BE2C (cell line): ENCODE results near the gene PPARA.
A peak's percentile ranks its signal among the peaks of the same experiment; 100 is the strongest.

ENCODE experiments used
- DNase-seq: peaks from one replicate; pipeline ENCODE4 v3.0.0-alpha.2; 2020
- H3K27me3 ChIP-seq: fragments of 250-450 bp; sonication (Bioruptor Pico); 2 replicates; pipeline ENCODE4 v1.5.1; 2020; ENCODE audit warnings: mild to moderate bottlenecking
- H3K36me3 ChIP-seq: fragments of 250-450 bp; sonication (Bioruptor Pico); 2 replicates; pipeline ENCODE4 v1.5.1; 2020; ENCODE audit warnings: mild to moderate bottlenecking
- H3K4me1 ChIP-seq: fragments of 250-450 bp; sonication (Bioruptor Pico); 2 replicates; pipeline ENCODE4 v1.5.1; 2020
- H3K4me3 ChIP-seq: 2 replicates; pipeline ENCODE4 v1.5.1; 2011; ENCODE audit warnings: low read depth, low read length
- H3K9me3 ChIP-seq: fragments of 250-450 bp; sonication (Bioruptor Pico); 2 replicates; pipeline ENCODE4 v1.5.1; 2020
- TF ChIP-seq, protein P1 (sequence below): IDR thresholded peaks from 2 replicates; pipeline ENCODE4 v1.5.1; 2012; ENCODE audit warnings: mild to moderate bottlenecking, low read depth, low read length

The PPARA gene

GRCh38 chr22:46226577-46226976, 76.3 kb downstream of the PPARA start:
- no peaks in the 10 kb centered on the region; the same call in none of the 2 replicates for H3K36me3 ChIP-seq
- no peak for DNase-seq
- no peaks in the 10 kb centered on the region for H3K9me3 ChIP-seq
- no peaks in the 10 kb centered on the region for H3K27me3 ChIP-seq
- 0 out of 2 replicates have a peak, but pooled peaks cover 2% of the 10 kb centered on the region for H3K4me1 ChIP-seq
- H3K4me3 ChIP-seq, result no peak overlapping the region
- TF ChIP-seq, protein P1, sequence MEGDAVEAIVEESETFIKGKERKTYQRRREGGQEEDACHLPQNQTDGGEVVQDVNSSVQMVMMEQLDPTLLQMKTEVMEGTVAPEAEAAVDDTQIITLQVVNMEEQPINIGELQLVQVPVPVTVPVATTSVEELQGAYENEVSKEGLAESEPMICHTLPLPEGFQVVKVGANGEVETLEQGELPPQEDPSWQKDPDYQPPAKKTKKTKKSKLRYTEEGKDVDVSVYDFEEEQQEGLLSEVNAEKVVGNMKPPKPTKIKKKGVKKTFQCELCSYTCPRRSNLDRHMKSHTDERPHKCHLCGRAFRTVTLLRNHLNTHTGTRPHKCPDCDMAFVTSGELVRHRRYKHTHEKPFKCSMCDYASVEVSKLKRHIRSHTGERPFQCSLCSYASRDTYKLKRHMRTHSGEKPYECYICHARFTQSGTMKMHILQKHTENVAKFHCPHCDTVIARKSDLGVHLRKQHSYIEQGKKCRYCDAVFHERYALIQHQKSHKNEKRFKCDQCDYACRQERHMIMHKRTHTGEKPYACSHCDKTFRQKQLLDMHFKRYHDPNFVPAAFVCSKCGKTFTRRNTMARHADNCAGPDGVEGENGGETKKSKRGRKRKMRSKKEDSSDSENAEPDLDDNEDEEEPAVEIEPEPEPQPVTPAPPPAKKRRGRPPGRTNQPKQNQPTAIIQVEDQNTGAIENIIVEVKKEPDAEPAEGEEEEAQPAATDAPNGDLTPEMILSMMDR, result no peak

GRCh38 chr22:46229701-46230100, 79.4 kb downstream of the PPARA start:
- H3K9me3 ChIP-seq, result no peaks in the 10 kb centered on the region
- peaks cover 8% of the 10 kb centered on the region for H3K4me1 ChIP-seq
- no peak overlapping the region for H3K4me3 ChIP-seq
- DNase-seq, result no peak
- H3K36me3 ChIP-seq, result no peaks in the 10 kb centered on the region
- H3K27me3 ChIP-seq, result no peaks in the 10 kb centered on the region
- TF ChIP-seq, protein P1, result no peak

DNA sequence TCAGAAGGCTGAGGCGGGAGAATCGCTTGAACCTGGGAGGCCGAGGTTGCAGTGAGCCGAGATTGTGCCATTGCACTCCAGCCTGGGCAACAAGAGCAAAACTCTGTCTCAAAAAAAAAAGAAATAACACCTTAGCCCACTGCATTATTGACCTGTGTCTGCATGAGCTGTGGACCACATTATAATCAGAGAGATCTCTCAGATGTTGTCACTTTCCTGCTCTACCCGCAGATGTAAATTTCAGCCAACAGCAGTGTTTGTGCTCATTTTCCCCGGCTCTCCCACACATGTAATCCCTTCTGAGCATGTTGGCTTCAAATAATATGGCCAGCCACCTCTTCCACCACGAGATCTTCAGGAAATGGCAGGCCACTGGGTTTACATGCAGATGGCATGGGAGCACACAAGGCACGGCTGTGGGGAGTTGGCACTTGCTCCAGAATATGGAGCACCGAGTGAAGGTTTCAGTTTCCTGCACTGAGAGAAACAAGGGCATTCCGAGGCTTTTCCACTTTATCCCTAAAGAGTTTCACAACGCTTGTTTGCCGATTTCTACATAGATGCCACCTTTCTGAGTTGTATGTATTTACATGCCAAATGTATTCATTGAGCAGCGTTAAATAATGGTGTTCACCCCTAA, 80.1 kb downstream of the PPARA start:
- no peak for DNase-seq
- no peak overlapping the region for H3K4me3 ChIP-seq
- H3K4me1 ChIP-seq, result peaks cover 8% of the 10 kb centered on the region
- no peaks in the 10 kb centered on the region for H3K27me3 ChIP-seq
- H3K9me3 ChIP-seq, result no peaks in the 10 kb centered on the region
- TF ChIP-seq, protein P1, result no peak
- no peaks in the 10 kb centered on the region for H3K36me3 ChIP-seq

GRCh38 chr22:46233231-46233630, 82.9 kb downstream of the PPARA start:
- peaks cover 8% of the 10 kb centered on the region for H3K4me1 ChIP-seq
- H3K36me3 ChIP-seq, result no peaks in the 10 kb centered on the region; the same call in 1 of the 2 replicates
- H3K27me3 ChIP-seq, result no peaks in the 10 kb centered on the region
- H3K4me3 ChIP-seq, result no peak overlapping the region
- peak; percentile 80 for DNase-seq
- H3K9me3 ChIP-seq, result no peaks in the 10 kb centered on the region
- TF ChIP-seq, protein P1, result no peak

DNA sequence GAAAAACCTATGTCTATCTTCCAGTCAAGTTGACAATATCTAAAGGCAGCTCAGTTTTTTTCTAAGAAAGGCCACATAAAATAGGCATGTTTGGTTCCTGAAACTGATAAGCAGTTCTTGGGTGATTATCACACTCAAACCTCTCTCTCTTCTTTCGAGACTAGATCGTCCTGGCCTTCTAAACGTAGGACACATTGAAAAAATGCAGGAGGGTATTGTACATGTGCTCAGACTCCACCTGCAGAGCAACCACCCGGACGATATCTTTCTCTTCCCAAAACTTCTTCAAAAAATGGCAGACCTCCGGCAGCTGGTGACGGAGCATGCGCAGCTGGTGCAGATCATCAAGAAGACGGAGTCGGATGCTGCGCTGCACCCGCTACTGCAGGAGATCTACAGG, 84.6 kb downstream of the PPARA start:
- TF ChIP-seq, protein P1, result no peak
- Histone ChIP-seq H3K4me3 (no peak overlapping the region), H3K4me1 (peaks cover 6% of the 10 kb centered on the region), H3K27me3 (no peaks in the 10 kb centered on the region), H3K36me3 (no peaks in the 10 kb centered on the region; the same call in 1 of the 2 replicates), H3K9me3 (no peaks in the 10 kb centered on the region)
- DNase-seq, result no peak

DNA sequence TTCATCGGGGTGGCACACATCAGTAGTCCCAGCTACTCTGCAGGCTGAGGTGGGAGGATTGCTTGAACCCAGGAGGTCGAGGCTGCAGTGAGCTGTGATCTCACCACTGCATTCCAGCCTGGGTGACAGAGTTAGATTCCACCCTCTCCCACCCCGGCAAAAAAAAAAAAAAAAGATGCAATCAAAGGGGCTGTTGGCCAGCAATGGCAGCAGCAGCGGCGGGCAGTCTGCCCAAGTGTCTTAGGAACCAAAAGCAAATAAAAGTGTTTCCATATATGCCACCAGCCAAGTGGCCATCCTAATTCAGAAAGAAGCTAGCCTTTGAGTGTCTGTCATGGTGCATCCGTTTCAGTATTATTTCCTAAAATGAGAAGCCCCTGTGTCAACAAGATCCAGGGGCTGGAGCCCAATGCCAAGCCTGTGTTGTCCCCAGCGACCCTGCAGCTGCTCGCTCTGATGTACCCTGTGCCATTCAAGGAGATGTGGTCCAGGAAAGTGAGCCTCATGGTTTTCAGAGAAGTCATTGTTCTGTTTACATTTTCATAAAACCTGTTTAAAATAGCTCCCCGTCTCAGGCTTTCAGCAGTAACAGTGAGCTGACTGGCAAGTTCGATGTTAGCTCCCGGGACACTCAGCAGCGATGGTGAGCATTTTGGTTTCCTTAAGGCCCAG, 87.3 kb downstream of the PPARA start:
- TF ChIP-seq, protein P1, result no peak
- Histone ChIP-seq H3K9me3 (no peaks in the 10 kb centered on the region), H3K27me3 (no peaks in the 10 kb centered on the region), H3K36me3 (no peaks in the 10 kb centered on the region; the same call in 1 of the 2 replicates), H3K4me3 (no peak overlapping the region), H3K4me1 (peaks cover 20% of the 10 kb centered on the region)
- no peak for DNase-seq
